Temporal lobe (tissue), 2 donors: ENCODE measurements around the gene KHDC3L. TPM values are rescaled to one million over a fixed set of nuclear protein-coding genes. Genes with fewer than 3 reads are reported as not detected.

Experiments used
- small RNA-seq: library from RNA; depleted of rRNA; stranded (forward); fragments of <200 nt; gene quantifications from one replicate; pipeline ENCODE3, GENCODE V24; 2014; ENCODE audit warnings: low replicate concordance
- total RNA-seq: library from RNA; depleted of rRNA; stranded (reverse); fragments of >200 nt; gene quantifications from one replicate; pipeline ENCODE4 v1.2.3, GENCODE V29; 2014

Gene KHDC3L
- total RNA-seq, 1 donor from 2014 or later = 0.25 TPM

Small RNA genes within 50 kb of the gene (small RNA-seq; reads per million reads assigned to genes)
- gene RPL39P3 = 0.11 reads per million

Other genes starting within 250 kb of the KHDC3L start
- gene KHDC1L, start 137.2 kb upstream of the KHDC3L start, total RNA-seq = 0.49 TPM
- gene KHDC1, start 99.5 kb upstream of the KHDC3L start, total RNA-seq = 2.7 TPM
- gene DPPA5, start 8.4 kb upstream of the KHDC3L start, total RNA-seq = not detected
- gene OOEP, start 7.2 kb downstream of the KHDC3L start, total RNA-seq = not detected
- gene DDX43, start 32.2 kb downstream of the KHDC3L start, total RNA-seq = 0.25 TPM
- gene CGAS, start 89.6 kb downstream of the KHDC3L start, total RNA-seq = 1.2 TPM
- gene MTO1, start 99.1 kb downstream of the KHDC3L start, total RNA-seq = 11.8 TPM
- gene EEF1A1, start 158.4 kb downstream of the KHDC3L start, total RNA-seq = 10,681 TPM